ENCODE data around the gene GAS5.
"Not testable (repeated sequence)": the region's sequence is repeated elsewhere in the genome, so short reads cannot be mapped to it uniquely, and the experiment has no call there.

The GAS5 gene

DNA sequence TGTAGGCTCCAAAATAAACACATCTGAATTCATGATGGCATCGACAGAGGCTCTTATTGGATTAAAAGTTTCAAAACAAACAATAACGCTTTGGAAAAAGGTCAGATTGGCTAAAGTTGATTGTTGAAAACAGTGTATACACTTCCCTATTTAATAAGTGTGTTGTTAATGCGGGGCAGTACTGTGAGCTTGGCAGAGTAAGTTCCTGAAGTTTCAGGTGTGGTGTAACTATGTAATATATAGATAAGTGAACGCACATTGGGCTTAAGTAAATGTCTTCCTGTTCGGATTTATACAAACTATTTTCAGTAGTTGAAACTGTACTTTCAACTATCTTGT, 1.2 kb upstream of the GAS5 start:
- no peak for DNase-seq (ENCODE audit: low read depth in 3 of 3)

- DNase-seq (ENCODE audit: low read depth in 3 of 3) = peak; percentile 86 to 96 (median 89)
Observed at GRCh38 chr1:173868266-173869020, 654 bp upstream of the GAS5 start, which contains the start of gene ZBTB37. Gene ZBTB37 (plus strand): TSS chr1:173868380. CDS start chr1:173870226, 1,846 bp downstream.

DNA sequence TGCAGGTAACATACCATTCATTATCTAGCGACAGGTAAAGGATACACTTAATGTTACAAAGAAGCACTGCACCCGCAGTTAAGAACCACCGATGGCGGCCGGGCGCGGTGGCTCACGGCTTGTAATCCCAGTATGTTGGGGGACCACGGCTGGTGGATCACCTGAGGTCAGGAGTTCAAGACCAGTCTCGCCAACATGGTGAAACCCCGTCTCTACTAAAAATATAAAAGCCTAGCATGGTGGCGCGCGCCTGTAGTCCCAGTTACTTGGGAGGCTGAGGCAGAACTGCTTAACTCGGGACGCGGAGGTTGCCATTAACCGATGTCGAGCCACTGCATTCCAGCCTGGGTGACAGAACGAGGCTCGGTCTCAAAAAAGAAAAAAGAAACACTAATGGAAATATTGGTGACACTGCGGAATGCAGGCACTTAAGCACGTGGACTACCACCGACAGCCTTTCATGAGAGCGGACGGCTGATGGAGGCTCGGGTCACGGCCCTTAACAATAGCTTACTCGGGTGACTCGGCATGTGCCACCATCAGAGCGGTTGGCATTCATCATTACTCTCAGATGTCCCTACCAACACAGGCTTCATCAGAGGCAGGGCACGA, 542 bp downstream of the GAS5 start:
- DNase-seq (ENCODE audit: low read depth in 3 of 3) = peak in 2 of 3 experiments; percentile 44 to 48

GRCh38 chr1:173866413-173867115, 1.2 kb downstream of the GAS5 start:
- DNase-seq (ENCODE audit: low read depth in 3 of 3) = no peak

GRCh38 chr1:173865468-173866164, 2.2 kb downstream of the GAS5 start:
- no peak for DNase-seq (ENCODE audit: low read depth in 3 of 3)

DNA sequence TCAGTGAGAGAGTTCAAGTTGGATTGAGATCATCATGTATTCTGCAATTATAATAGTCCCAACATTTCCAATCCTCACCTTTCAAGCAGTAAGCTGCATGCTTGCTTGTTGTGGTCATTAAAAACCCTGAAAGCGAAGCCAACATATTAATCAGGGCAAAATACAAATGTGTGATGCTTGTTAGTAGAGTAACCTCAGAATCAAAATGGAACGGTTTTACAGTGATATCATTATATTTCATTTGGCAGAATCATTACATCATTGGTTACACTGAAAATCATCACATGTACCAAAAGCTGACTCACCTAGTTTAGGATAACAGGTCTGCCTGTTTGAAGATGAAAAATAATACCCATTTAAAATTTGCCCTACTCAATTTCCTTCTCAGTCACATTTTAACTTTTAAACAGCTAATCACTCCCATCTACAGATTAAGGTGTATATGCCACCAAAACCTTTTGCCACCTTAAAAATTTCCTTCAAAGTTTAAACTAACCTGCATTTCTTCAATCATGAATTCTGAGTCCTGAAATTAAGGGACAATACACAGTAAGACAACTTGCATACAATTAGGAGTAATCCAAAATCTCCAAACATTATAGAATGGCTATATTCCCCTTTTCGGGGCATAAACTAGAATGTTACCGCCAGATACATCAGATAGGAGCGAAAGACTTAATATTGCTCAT, 3.5 kb downstream of the GAS5 start:
- DNase-seq (ENCODE audit: low read depth in 3 of 3) = no peak

DNA sequence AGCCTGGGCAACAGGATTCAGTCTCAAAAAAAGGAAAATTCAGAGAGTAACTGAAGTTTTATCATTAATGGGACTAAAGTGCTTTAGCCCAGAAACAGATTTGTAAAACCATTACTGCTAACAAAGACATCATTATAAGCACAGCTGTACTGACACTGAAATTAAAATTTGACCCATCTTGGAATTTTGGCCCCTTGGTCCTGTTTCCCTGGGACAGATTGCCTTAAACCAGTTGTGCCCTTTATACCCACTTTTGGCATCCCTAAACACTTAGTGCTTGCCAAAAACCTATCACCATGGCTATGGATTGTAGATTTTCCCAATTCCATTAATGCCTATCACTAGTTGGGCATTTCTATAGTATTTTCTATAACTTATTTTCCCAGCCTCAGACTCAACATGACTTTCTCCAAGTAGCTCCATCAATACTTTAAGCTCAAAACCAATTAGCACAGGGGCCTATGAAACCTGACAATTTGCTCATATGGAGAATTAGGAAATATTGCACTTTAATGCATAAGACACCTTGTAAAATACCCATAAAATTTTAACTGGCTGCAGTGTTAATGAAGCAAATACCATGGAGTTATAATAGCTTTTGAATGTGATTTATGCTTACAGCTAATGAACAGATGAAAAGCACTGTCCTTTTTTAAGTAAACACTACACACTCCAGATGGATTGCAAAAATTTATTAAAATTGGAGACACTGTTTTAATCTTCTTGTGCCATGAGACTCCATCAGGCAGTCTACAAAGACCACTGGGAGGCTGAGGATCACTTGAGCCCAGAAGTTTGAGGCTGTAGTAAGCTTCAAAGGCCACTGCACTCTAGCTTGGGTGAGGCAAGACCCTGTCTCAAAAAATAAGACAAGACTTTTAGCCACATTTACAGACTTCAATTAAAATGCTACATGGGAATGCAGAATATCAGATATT, 4.3 kb downstream of the GAS5 start:
- no peak for DNase-seq (ENCODE audit: low read depth in 3 of 3)

GRCh38 chr1:173862769-173863223, 5.0 kb downstream of the GAS5 start:
- peak in 1 of 3 experiments; percentile 17 for DNase-seq (ENCODE audit: low read depth in 3 of 3)

- peak in 1 of 3 experiments; percentile 52 for DNase-seq (ENCODE audit: low read depth in 3 of 3)
Observed at GRCh38 chr1:173862146-173862768, 5.5 kb downstream of the GAS5 start.

- DNase-seq (ENCODE audit: low read depth in 3 of 3) = peak in 1 of 3 experiments; percentile 54
Observed at GRCh38 chr1:173861731-173862145, 6.1 kb downstream of the GAS5 start.

- DNase-seq (ENCODE audit: low read depth in 3 of 3) = no peak
Observed at GRCh38 chr1:173860065-173860464, 7.7 kb downstream of the GAS5 start.

- DNase-seq (ENCODE audit: low read depth in 3 of 3) = not testable (repeated sequence)
Observed at GRCh38 chr1:173859547-173859946, 8.2 kb downstream of the GAS5 start.

DNA sequence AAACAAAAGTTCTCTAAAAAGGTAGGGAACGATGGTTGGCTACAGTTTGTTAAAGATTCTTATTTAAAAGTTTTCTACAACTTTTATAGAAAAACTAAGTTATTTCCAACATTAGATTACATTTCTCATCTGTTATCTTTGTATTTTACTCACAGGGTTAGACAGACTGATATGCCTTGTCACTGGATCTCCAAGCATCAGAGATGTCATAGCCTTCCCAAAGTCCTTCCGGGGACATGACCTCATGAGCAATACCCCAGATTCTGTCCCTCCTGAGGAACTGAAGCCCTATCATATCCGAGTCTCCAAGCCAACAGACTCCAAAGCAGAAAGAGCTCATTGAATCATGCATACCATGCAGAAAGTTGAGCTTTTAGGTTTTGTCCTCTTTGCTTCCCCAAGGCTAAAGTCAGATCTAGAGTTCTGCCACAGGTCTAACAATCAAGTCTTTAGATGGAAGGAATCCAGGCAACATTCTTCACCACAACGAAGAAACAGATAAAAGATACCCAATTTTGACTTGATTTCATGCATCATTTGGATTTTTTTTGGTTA, 10.3 kb downstream of the GAS5 start:
- no peak for DNase-seq (ENCODE audit: low read depth in 3 of 3)

GRCh38 chr1:173856903-173857302, 10.9 kb downstream of the GAS5 start:
- DNase-seq (ENCODE audit: low read depth in 3 of 3) = no peak

GRCh38 chr1:173856014-173856413, 11.8 kb downstream of the GAS5 start:
- DNase-seq (ENCODE audit: low read depth in 3 of 3) = no peak

- DNase-seq (ENCODE audit: low read depth in 3 of 3) = no peak
Observed at GRCh38 chr1:173853074-173853473, 14.7 kb downstream of the GAS5 start.

- no peak for DNase-seq (ENCODE audit: low read depth in 3 of 3)
Observed at GRCh38 chr1:173852105-173852504, 15.7 kb downstream of the GAS5 start.

- no peak for DNase-seq (ENCODE audit: low read depth in 3 of 3)
Observed at GRCh38 chr1:173832748-173833147, 35.0 kb downstream of the GAS5 start.

DNA sequence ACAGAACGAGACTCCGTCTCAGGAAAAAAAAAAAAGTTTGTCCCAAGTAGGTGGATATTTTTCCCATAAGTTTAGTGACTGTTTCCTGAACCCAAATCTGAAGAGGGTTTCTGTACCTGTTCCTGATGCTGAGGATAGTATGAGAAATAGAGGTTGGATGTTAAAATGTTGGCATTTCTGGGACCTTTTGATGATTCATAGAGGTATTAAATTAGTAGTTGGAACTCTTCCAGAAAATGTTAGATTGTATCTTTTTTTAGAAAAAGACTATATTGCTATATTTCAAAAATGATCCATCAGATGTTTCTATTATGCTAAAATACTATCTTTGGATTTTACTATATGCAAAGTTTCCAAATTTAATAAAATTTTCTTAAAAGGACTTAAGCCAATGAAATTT, 40.2 kb downstream of the GAS5 start:
- no peak for DNase-seq (ENCODE audit: low read depth in 3 of 3)

All from stimulated activated CD4-positive, alpha-beta T cell treated with anti-CD3 and anti-CD28 coated beads, TNF-alpha, amount 100 ng/mL, for 24 hours (primary cell).